Brain microvascular endothelial cell (primary cell): ENCODE results near the gene ARG2.

ENCODE experiments used
- DNase-seq: peaks from one replicate; pipeline ENCODE4 v3.0.0-alpha.2; 2020
- H3K27ac ChIP-seq: fragments of 250-450 bp; sonication (Bioruptor Pico); 2 replicates; pipeline ENCODE4 v1.5.1; 2020; ENCODE audit warnings: mild to moderate bottlenecking, moderate library complexity
- H3K27me3 ChIP-seq: fragments of 250-450 bp; sonication (Bioruptor Pico); replicated peaks from 2 replicates; pipeline ENCODE4 v1.5.1; 2020; ENCODE audit warnings: mild to moderate bottlenecking
- H3K36me3 ChIP-seq: fragments of 250-450 bp; sonication (Bioruptor Pico); replicated peaks from 2 replicates; pipeline ENCODE4 v1.5.1; 2020; ENCODE audit warnings: mild to moderate bottlenecking
- H3K4me3 ChIP-seq: 2 replicates; pipeline ENCODE4 v1.5.1; 2011; ENCODE audit warnings: low read depth, mild to moderate bottlenecking, control low read depth, low read length, moderate library complexity
- in situ Hi-C: cut with HindIII; loops from 2 replicates; pipeline ENCODE4 v1.10.0; 2017; ENCODE audit warnings: low sequenced_read_pairs, low pct_ligation_motif_present
- TF ChIP-seq, protein P1 (sequence below): IDR thresholded peaks from 2 replicates; pipeline ENCODE4 v1.5.1; 2011; ENCODE audit warnings: low read depth, mild to moderate bottlenecking, moderate library complexity, low read length, control low read depth, inconsistent platforms; ENCODE audit errors: missing control alignments

ARG2 gene

DNA sequence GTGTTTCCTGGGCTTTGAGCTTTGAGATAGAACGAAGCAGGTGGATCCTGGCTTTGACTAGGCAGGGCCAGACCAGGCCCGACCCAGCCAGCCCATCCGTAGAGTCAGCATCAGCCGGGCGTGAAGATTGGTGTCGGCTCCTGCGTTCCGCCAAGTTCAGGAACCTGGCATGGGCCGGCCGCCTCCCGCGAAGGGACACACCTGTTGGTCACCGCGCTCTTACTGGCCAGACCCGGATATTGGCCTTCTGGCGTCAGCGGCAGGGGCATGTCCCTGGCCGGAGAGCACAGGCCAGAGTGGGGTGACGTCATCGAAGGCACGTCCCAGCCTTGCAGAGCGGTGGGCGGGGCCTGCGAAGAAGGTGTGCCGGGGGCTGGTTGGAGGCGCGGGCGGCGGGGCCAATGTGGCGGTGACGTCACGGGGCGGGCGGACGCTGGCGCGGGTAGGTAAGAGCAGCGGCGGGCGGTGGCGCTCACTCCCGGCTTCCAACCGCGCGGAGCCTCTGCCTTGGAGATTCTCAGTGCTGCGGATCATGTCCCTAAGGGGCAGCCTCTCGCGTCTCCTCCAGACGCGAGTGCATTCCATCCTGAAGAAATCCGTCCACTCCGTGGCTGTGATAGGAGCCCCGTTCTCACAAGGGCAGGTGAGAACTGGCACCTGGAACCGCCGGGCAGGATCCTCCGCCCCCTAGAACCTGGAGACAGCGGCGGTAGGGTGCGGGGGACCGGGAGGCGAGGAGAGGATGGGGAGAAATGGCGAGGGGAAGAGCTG is at the start of gene ARG2:
Gene ARG2, plus strand, starts transcription at position 475 of the 771 bp plus-strand sequence. Its CDS starts 58 bp downstream, at position 533.
- TF ChIP-seq, protein P1, sequence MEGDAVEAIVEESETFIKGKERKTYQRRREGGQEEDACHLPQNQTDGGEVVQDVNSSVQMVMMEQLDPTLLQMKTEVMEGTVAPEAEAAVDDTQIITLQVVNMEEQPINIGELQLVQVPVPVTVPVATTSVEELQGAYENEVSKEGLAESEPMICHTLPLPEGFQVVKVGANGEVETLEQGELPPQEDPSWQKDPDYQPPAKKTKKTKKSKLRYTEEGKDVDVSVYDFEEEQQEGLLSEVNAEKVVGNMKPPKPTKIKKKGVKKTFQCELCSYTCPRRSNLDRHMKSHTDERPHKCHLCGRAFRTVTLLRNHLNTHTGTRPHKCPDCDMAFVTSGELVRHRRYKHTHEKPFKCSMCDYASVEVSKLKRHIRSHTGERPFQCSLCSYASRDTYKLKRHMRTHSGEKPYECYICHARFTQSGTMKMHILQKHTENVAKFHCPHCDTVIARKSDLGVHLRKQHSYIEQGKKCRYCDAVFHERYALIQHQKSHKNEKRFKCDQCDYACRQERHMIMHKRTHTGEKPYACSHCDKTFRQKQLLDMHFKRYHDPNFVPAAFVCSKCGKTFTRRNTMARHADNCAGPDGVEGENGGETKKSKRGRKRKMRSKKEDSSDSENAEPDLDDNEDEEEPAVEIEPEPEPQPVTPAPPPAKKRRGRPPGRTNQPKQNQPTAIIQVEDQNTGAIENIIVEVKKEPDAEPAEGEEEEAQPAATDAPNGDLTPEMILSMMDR = no peak

DNA sequence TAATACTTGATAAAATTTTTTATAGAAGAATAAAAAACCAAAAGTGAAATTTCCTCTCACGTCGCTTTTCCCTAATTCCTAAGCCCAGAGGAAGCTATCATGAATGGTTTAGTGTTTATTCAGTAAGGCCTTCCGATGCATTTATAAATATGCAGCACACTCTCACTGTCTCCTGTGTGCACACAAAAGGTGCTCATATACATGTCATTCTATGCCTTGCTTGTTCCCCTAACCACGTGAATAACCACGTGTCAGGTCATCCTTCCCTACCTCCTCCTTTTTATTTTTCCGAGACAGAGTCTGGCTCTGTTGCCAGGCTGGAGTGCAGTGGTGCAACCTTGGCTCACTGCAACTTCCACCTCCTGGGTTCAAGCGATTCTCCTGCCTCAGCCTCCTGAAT is 49.3 kb upstream of the ARG2 start:
- no peak for DNase-seq
- TF ChIP-seq, protein P1 = no peak
- in situ Hi-C loops = no loop called here

More for the DNA sequence above, at the start of gene ARG2:
- in situ Hi-C loops = no loop called here
- peak; percentile 91 for DNase-seq
- H3K27me3 ChIP-seq = no peaks in the 10 kb centered on the region
- no peaks in the 10 kb centered on the region for H3K36me3 ChIP-seq
- peak within 1 kb of the TSS; percentile 39 for H3K27ac ChIP-seq
- peak within 1 kb of the TSS; percentile 67 for H3K4me3 ChIP-seq

DNA sequence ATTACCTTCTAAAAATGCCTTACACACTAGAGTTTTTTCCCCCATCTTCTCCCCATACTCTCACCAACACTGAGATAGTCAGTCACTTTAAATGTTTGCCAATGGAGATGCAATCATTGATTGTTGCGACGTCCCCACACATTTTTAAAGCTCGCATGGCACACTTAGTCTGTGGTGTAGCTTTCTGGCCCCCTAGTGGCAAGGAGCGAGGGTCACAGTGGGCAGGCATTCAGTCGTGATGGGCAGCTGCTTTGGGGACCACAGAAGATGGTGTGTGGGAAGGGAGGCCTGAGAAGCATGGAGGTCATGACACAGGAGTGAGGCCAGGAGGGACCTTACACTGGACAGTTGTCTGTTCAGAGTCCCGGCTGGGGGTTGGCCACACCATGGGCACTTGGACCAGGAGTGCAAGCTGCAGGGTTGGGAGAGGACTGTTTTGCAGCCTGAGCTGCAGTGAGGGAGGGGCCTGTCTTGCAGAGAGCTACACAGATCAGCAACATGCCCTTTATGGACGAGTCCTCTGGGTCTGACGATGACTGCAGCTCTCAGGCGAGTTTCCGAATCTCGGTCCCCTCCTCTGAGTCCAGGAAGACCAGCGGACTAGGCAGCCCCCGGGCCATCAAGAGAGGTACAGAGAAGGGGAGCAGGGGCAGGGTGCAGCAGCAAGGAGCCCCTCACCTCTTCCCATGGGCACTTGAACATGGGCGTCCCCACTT is 48.3 kb upstream of the ARG2 start:
- in situ Hi-C loops = no loop called here
- peak; percentile 47 for DNase-seq
- TF ChIP-seq, protein P1 = peak; percentile 99
- H3K27me3 ChIP-seq = no peaks in the 10 kb centered on the region
- no peak overlapping the region for H3K27ac ChIP-seq
- H3K36me3 ChIP-seq = no peaks in the 10 kb centered on the region
- H3K4me3 ChIP-seq = no peak overlapping the region

More for the DNA sequence above, 49.3 kb upstream of the ARG2 start:
- Histone ChIP-seq H3K27me3 (no peaks in the 10 kb centered on the region), H3K36me3 (no peaks in the 10 kb centered on the region), H3K27ac (no peak overlapping the region), H3K4me3 (no peak overlapping the region)

DNA sequence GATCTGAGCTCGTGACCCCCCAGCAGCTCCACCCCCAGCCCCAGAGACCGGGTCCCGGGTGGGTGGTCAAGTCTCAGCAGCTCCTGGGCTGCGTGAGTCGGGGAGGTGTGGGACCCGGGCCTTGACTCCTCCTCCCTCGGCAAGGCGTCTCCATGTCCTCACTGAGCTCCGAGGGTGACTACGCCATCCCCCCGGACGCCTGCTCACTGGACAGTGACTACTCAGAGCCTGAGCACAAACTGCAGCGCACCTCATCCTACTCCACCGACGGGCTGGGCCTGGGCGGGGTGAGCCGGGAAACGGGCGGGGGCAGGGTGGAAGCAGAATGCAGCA is 47.8 kb upstream of the ARG2 start:
- H3K36me3 ChIP-seq = no peaks in the 10 kb centered on the region
- no peaks in the 10 kb centered on the region for H3K27me3 ChIP-seq
- no peak overlapping the region for H3K27ac ChIP-seq
- TF ChIP-seq, protein P1 = no peak
- in situ Hi-C loops = no loop called here
- no peak for DNase-seq
- no peak overlapping the region for H3K4me3 ChIP-seq

DNA sequence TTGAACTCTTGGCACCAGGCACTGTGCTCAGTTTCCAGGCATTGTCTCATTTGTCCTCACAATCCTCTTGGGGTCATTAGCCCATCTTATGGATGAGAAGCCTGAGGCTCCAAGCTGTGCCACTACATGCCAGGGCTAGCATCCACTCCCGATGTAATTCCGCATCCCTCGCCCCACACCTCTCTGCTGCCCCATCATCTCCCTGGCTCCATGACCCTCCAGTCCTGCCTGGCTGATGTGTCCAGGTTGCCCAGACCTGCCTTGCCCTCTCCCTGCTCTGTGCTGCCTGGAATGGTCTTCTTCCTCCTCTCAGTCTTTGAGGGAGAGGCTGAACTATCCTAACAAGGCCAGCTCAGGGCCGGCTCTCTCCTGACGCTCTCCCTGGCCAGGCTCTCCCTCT is 47.1 kb upstream of the ARG2 start:
- H3K4me3 ChIP-seq = no peak overlapping the region
- in situ Hi-C loops = no loop called here
- no peaks in the 10 kb centered on the region for H3K27me3 ChIP-seq
- H3K36me3 ChIP-seq = no peaks in the 10 kb centered on the region
- TF ChIP-seq, protein P1 = no peak
- H3K27ac ChIP-seq = no peak overlapping the region
- no peak for DNase-seq
